Astrocyte of the cerebellum (primary cell): ENCODE data around the gene PLXDC2.

Experiments
- DNase-seq: peaks from one replicate; pipeline ENCODE4 v3.0.0-alpha.2; 2011; ENCODE audit warnings: low read depth
- H3K4me3 ChIP-seq: 2 replicates; pipeline ENCODE4 v1.5.1; 2011; ENCODE audit warnings: mild to moderate bottlenecking, low read depth, low read length, moderate library complexity
- in situ Hi-C: cut with HindIII; loops from 2 replicates; pipeline ENCODE4 v1.10.0; 2017; ENCODE audit warnings: low sequenced_read_pairs
- TF ChIP-seq, protein P1 (sequence below): IDR thresholded peaks from 2 replicates; pipeline ENCODE4 v1.5.1; 2012; ENCODE audit warnings: low read length, low read depth, moderate library complexity, mild to moderate bottlenecking; ENCODE audit errors: missing control alignments

PLXDC2 gene

DNA sequence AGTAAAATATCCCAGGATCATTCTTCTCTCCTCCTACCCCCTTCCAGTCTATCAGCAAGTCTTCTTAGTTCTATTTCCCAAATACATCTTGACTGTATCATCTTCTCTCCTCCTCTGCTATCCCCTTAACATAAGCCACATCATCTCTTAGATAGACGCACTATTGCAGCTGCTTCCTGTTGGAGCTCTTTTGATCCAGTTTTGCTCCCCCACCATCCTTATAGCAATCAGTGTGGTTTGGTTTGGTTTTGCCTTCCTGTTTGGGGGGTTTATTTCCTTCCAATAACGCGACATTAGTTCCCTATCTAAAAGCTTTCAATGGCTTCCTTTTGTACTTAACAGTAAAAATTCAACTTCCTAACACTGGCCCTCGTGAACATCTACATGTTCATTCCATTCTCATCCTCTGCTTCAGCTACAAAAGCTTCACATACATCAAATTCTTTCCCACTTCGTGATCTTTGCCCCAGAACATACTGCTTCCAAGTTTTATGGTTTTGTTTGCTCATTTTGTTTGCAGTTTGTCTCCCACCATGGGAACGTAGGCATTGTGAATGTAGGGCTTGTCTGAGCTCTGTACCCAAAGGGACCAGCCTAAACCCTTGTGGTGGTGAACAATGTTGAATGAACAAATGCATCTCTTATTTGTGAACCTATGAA is 33.7 kb upstream of the PLXDC2 start:
- TF ChIP-seq, protein P1, sequence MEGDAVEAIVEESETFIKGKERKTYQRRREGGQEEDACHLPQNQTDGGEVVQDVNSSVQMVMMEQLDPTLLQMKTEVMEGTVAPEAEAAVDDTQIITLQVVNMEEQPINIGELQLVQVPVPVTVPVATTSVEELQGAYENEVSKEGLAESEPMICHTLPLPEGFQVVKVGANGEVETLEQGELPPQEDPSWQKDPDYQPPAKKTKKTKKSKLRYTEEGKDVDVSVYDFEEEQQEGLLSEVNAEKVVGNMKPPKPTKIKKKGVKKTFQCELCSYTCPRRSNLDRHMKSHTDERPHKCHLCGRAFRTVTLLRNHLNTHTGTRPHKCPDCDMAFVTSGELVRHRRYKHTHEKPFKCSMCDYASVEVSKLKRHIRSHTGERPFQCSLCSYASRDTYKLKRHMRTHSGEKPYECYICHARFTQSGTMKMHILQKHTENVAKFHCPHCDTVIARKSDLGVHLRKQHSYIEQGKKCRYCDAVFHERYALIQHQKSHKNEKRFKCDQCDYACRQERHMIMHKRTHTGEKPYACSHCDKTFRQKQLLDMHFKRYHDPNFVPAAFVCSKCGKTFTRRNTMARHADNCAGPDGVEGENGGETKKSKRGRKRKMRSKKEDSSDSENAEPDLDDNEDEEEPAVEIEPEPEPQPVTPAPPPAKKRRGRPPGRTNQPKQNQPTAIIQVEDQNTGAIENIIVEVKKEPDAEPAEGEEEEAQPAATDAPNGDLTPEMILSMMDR: no peak
- in situ Hi-C loops: no loop called here
- DNase-seq: no peak
- no peak overlapping the region for H3K4me3 ChIP-seq

DNA sequence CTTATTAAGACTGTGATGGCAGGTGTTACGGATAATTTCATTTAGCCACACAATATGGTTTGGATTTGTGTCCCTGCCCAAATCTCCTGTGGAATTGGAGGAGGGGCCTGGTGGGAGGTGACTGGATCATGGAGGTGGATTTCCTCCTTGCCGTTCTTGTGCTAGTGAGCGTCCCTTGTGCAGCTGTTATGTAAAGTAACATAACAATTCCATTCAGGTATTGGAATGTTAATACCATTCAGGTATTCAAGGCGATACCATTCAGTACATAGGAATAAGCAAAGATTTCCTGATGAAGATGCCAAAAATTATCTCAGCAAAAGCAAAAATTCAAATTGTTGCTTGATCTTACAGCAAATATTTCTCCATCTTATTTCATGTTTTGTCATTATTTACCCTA is 32.5 kb upstream of the PLXDC2 start:
- H3K4me3 ChIP-seq: no peak overlapping the region
- no peak for DNase-seq
- TF ChIP-seq, protein P1: no peak
- in situ Hi-C loops: no loop called here

DNA sequence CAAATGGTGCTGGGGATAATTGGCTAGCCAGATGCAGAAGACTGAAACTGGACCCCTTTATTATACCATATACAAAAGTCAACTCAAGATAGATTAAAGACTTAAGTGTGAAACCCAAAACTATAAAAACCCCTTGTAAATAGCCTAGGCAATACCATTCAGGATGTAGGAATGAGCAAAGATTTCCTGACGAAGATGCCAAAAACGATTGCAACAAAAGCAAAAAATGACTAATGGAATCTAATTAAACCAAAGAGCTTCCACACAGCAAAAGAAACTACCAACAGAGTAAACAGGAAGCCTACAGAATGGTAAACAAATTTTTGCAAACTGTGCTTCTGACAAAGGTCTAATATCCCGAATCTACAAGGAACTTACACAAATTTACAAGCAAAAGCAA is 30.9 kb upstream of the PLXDC2 start:
- in situ Hi-C loops: no loop called here
- DNase-seq: no peak
- TF ChIP-seq, protein P1: no peak

GRCh38 chr10:19788075-19788686 is 28.1 kb upstream of the PLXDC2 start:
- TF ChIP-seq, protein P1: peak; percentile 93
- no peak overlapping the region for H3K4me3 ChIP-seq
- in situ Hi-C loops: no loop called here
- DNase-seq: peak; percentile 48

More for the DNA sequence above, 30.9 kb upstream of the PLXDC2 start:
- no peak overlapping the region for H3K4me3 ChIP-seq

DNA sequence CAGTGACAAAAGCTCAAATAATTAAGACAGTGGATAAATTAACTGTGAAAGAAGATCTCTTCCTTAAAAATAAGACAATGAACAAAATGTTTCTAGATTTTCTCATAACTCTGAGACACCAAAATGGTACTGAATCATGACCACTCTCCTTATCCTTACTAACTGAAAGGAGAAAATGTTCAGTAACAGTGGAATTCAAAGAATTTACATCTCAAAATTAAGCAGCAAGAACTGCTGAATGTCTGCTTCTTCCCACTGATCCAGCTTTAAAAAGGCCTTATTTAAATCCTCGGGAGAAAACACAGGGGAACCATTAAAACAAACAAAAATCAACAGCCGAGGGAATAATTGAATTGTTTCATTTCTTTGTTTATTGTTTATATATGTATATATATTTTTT is 27.3 kb upstream of the PLXDC2 start:
- in situ Hi-C loops: no loop called here
- TF ChIP-seq, protein P1: no peak
- no peak overlapping the region for H3K4me3 ChIP-seq

DNA sequence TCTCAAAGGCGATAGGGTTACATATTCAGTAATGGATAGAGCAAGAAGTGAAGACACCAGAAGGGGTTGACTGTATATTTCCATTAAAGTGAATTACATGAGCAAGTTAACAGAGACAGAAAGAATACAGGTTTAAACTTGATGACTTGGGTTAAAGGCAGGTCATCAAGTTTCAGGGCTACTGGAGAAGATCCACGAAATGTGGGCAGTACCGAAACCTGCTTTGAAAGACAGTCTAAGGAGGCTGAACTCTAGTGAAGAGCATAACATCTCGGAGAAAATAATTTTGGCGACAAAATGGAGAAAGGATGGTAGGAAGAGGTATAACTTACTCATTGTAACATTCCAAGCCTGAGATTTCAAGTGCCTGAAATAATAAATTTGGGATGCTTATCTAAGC is 26.6 kb upstream of the PLXDC2 start:
- H3K4me3 ChIP-seq: no peak overlapping the region
- DNase-seq: no peak
- TF ChIP-seq, protein P1: no peak
- in situ Hi-C loops: no loop called here

More for the DNA sequence above, 27.3 kb upstream of the PLXDC2 start:
- DNase-seq: no peak
